Activated naive CD4-positive, alpha-beta T cell treated with anti-CD3 and anti-CD28 coated beads, Interleukin-2, amount 50 U/mL, for 24 hours (primary cell): Measurements from ENCODE around the gene SAMD1.

ENCODE experiments used
- H3K27ac Mint-ChIP-seq: one replicate; pipeline ENCODE4 v1.8.0; 2021; ENCODE audit warnings: mild to moderate bottlenecking, mixed read lengths
- H3K27me3 Mint-ChIP-seq: one replicate; pipeline ENCODE4 v1.8.0; 2021; ENCODE audit warnings: mixed read lengths
- H3K36me3 Mint-ChIP-seq: one replicate; pipeline ENCODE4 v1.8.0; 2021; ENCODE audit warnings: mixed read lengths
- H3K4me1 Mint-ChIP-seq: one replicate; pipeline ENCODE4 v1.8.0; 2021; ENCODE audit warnings: mixed read lengths
- H3K4me3 Mint-ChIP-seq: one replicate; pipeline ENCODE4 v1.8.0; 2021; ENCODE audit warnings: mild to moderate bottlenecking, mixed read lengths
- H3K9me3 Mint-ChIP-seq: one replicate; pipeline ENCODE4 v1.8.0; 2021; ENCODE audit warnings: mixed read lengths

The SAMD1 gene

DNA sequence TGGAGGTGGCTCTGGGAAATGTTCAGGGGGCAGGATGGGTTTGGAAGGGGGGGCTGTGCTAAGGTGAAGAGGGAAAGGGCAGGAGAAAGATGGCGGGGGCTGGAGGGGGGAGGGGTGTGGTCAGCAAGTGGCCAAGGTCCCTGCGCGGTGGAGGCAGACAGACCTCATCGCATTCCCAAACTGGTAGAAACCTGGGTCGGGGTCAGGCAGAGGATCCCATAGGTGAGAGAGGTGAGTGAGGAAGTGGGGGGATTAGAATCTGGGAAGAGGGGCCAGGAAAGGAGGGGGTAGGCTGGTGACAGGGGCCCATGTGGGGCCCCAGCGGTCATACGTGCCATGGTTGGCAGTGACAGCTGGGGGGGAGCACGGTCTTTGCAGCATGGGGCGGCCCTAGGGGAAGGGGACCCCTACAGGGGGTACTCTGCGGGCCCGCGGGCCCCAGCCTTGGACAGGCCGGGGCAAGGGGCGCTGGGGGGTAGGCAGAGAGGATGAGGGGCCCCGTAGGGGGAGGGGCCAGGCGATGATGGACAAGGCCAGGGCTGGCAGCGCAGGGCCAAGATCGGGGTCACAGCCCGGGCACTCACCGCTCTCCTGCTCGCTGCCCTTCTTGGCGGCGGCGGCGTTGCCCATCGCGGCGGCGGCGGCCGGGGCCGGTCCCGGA, 26.5 kb upstream of the SAMD1 start:
- Mint-ChIP-seq H3K36me3 (no peaks in the 10 kb centered on the region), H3K4me3 (peak overlapping the region; percentile 83), H3K27ac (peak overlapping the region; percentile 0), H3K27me3 (no peaks in the 10 kb centered on the region), H3K4me1 (peaks cover 49% of the 10 kb centered on the region), H3K9me3 (no peaks in the 10 kb centered on the region)

DNA sequence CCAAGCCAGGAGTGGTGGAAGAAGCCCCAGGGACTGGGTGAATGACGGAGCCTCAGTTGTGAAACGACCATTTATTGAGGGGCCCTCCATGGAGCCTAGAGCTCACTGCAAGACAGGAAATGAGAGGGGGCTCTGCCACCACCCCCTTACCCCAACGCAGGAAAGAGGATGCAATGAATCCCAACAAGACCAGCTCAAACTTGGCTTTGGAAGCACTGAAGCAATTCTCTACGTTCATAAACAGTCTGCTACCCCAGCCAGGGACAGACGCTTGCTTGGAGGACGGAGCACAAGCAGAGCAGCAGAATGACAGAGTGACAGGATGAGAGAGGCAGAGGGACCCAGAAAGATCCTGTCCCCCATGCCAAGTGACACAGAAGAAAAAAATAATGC, 26.0 kb upstream of the SAMD1 start:
- Mint-ChIP-seq H3K27me3 (no peaks in the 10 kb centered on the region), H3K27ac (peak overlapping the region; percentile 41), H3K4me1 (peaks cover 52% of the 10 kb centered on the region), H3K4me3 (peak overlapping the region; percentile 83), H3K36me3 (no peaks in the 10 kb centered on the region), H3K9me3 (no peaks in the 10 kb centered on the region)

DNA sequence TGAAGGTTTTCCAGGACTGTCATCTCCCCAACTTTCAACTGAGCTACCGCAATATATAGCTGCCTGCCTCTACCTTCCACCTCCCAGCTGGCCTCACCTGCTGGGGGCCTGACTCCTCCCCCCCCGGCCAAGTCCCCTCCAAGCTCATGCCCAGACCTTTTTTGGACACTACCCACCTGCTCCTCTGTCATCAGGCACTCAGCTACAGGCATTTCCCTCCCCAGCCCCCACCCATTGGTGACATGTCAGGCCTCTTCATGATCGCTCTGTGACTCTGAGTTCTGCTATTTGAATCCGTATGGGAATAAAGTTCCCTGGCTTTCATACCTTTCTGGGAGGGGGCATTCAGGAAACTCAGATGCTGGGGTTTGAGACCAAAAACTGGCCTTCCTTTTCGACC, 25.2 kb upstream of the SAMD1 start:
- no peaks in the 10 kb centered on the region for H3K36me3 Mint-ChIP-seq
- no peaks in the 10 kb centered on the region for H3K27me3 Mint-ChIP-seq
- no peaks in the 10 kb centered on the region for H3K9me3 Mint-ChIP-seq
- peak overlapping the region; percentile 41 for H3K27ac Mint-ChIP-seq
- peaks cover 54% of the 10 kb centered on the region for H3K4me1 Mint-ChIP-seq
- H3K4me3 Mint-ChIP-seq: peak overlapping the region; percentile 83

DNA sequence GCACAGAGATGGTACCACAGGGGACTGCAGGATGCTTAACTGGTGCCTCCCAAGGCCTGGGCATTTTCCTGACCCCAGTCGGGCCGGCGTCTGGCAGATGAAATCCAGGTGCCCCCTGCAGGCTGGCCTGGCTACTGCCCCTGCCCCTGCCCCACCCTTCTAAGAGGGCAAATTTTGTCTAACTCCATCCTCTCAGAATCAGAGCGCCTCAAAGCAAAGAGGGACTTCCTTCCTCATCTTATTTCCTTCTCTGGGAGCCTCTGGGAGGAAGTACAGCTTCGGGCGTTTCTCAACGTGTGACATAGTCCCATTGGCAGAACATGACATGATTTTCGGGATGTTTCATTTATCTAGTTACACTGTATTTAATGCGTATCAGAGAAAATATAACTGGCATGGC, 24.3 kb upstream of the SAMD1 start:
- no peaks in the 10 kb centered on the region for H3K27me3 Mint-ChIP-seq
- no peaks in the 10 kb centered on the region for H3K36me3 Mint-ChIP-seq
- no peak overlapping the region for H3K27ac Mint-ChIP-seq
- peaks cover 57% of the 10 kb centered on the region for H3K4me1 Mint-ChIP-seq
- no peak overlapping the region for H3K4me3 Mint-ChIP-seq
- H3K9me3 Mint-ChIP-seq: no peaks in the 10 kb centered on the region

DNA sequence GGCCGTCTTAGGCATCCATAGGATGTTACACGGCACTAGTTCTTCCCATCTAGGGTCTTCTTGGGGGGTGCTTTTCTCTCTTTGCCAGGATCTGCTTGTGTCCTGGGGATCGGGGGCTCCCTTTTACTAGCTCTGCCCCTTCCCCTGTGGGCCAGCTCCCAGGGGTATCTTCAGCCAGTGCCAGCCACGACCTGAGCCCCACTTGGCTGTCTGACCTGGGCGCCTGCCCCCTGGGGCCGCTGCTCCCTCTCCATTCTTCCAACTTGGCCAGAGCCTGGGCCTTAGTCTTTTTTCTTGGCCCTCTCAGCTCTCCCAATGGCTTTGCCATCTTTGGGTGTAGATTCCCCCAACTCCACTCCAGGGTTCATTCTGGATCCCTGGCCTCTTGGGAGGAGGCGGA, 23.9 kb upstream of the SAMD1 start:
- peaks cover 57% of the 10 kb centered on the region for H3K4me1 Mint-ChIP-seq
- H3K27ac Mint-ChIP-seq: no peak overlapping the region
- no peak overlapping the region for H3K4me3 Mint-ChIP-seq
- no peaks in the 10 kb centered on the region for H3K36me3 Mint-ChIP-seq
- H3K9me3 Mint-ChIP-seq: no peaks in the 10 kb centered on the region
- no peaks in the 10 kb centered on the region for H3K27me3 Mint-ChIP-seq

DNA sequence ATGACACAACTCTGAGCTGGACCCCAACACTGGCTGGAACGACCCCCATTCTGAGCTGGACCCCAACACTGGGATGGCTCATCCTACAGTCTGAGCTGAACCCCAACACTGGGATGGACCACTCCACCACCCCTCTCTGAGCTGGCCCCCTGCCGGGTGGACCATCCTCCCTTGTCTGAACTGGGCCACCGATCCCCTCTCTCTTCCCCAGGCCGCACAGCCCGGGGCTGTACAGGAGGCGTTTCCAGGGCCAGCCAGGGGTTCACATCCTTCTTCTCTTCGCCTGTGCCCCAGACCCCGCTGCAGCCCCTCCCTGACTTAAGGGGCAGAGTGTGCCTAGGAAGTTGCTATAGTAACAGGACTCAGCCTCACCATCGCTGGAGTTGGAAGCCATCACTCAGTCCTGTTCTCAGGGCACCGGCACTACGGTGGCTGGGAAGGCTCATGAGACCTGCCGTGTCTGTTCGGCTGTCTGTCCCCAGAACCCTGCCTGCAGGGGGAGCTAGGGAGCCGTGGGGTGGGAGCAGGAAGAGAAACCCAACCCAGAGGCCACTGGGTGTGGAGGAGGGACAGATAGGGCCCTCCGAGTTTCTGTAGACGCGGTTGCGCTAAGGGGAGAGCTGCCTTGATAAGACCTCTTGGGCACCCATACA, 23.3 kb upstream of the SAMD1 start:
- Mint-ChIP-seq H3K9me3 (no peaks in the 10 kb centered on the region), H3K4me1 (peaks cover 52% of the 10 kb centered on the region), H3K27ac (peak overlapping the region; percentile 72), H3K36me3 (no peaks in the 10 kb centered on the region), H3K27me3 (no peaks in the 10 kb centered on the region), H3K4me3 (peak overlapping the region; percentile 23)

DNA sequence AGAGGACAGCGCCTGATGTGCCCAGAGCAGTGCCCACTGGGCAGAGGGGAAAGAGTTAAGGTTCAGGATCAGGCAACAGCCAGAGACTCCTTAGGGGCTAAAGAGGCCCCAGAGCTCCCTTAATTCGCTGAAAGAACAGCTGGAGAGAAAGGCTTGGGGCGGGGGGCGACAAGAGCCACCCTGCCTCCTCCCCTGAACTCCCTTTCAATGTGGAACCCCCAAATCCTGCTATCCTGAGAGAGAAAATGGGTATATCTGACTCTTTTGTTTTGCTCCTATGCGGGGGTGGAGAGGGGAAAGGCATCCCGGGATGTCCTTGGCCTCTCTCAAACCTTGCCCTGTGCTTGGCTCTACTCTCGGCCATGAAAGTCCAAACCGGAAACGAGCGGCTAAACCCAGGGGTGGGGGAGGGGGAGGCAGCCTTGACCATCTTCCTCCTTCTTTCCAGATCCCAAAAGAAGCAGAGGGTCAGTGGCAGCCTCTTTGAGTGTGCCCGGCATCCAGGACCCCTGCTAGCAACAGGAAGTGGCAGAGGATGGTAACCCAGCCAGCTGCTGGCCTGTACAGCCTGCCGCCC, 22.3 kb upstream of the SAMD1 start:
- H3K4me1 Mint-ChIP-seq: peaks cover 47% of the 10 kb centered on the region

DNA sequence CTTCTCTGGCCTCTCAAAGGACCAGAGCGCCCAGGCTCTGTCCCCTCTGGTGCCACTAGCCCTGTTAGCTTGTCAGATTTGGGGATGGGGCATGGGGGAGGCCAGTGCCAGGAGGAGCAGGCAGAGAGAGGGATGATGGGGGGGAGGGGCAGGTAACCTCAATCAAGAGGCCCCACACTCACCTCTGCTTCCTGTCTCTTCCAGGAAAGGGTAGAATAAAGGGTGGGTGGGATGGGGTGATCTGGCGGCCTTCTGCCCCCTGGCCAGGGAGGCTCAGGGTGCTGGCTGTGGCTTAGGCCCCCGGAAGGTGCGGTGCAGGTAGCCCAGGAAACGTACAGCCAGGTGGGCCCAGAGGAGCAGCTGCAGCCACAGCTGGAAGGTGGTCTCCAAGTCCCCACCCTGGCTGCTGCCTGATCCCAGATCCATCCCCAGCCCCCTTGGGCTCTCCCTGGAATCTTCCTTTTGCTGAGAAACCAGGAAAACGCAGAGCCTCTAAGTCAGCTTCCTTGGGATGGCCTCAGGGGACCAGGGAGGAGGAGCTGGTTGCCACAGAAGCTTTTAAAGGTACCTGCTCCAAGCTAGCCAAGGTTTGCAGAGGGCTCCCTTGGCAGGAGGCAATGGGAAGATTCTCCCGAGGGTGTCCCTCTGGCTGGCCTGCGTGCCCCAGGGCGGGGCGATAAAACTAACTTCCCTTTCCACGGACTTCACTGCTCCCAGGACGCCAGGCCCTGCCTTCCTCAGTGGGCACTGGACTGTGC, 21.7 kb upstream of the SAMD1 start:
- no peaks in the 10 kb centered on the region for H3K27me3 Mint-ChIP-seq
- no peaks in the 10 kb centered on the region for H3K9me3 Mint-ChIP-seq
- peaks cover 47% of the 10 kb centered on the region for H3K4me1 Mint-ChIP-seq
- no peak overlapping the region for H3K27ac Mint-ChIP-seq
- no peak overlapping the region for H3K4me3 Mint-ChIP-seq
- H3K36me3 Mint-ChIP-seq: no peaks in the 10 kb centered on the region

More for the DNA sequence above, 22.3 kb upstream of the SAMD1 start:
- no peaks in the 10 kb centered on the region for H3K27me3 Mint-ChIP-seq
- H3K4me3 Mint-ChIP-seq: no peak overlapping the region
- H3K36me3 Mint-ChIP-seq: no peaks in the 10 kb centered on the region
- no peaks in the 10 kb centered on the region for H3K9me3 Mint-ChIP-seq
- H3K27ac Mint-ChIP-seq: peak overlapping the region; percentile 59

DNA sequence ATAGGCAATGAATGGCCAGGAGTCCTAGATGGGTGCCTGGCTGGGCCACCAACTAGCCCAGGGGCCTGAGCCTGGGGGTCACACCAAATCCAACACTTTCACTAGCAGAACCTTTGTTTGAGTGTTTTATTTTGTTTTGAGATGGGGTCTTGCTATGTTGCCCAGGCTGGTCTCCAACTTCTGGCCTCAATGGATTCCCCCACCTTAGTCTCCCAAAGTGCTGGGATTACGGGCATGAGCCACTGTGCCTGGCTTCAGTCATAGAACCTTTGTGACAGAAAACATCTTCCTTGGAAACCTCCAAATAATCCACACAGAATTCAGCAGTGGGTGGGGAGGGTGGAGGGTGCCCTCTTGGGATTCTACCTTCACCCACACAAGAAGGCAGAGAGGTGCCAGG, 20.9 kb upstream of the SAMD1 start:
- H3K9me3 Mint-ChIP-seq: no peaks in the 10 kb centered on the region
- H3K27me3 Mint-ChIP-seq: no peaks in the 10 kb centered on the region
- no peaks in the 10 kb centered on the region for H3K36me3 Mint-ChIP-seq
- H3K27ac Mint-ChIP-seq: no peak overlapping the region
- peaks cover 44% of the 10 kb centered on the region for H3K4me1 Mint-ChIP-seq
- no peak overlapping the region for H3K4me3 Mint-ChIP-seq

DNA sequence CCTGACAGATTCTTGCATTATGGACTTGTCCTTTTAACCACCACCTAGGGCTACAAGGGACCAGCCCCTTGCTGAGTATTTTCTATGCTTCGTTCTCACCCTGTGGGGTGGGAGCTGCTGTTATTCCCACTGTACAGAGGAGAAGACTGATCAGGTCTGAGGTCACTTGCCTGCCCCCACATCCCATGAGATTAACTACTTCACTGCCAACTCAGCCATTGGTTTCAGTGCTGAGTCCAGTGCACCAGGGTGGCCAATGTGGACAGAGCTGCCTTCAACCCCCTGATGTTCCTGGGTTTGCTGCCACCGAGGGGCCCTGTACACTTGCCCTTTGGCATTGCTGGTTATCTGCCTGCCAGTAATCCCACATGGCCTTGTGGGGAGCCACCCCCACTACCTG, 20.1 kb upstream of the SAMD1 start:
- no peak overlapping the region for H3K4me3 Mint-ChIP-seq
- H3K27ac Mint-ChIP-seq: no peak overlapping the region
- peaks cover 36% of the 10 kb centered on the region for H3K4me1 Mint-ChIP-seq
- H3K9me3 Mint-ChIP-seq: no peaks in the 10 kb centered on the region
- H3K36me3 Mint-ChIP-seq: no peaks in the 10 kb centered on the region
- H3K27me3 Mint-ChIP-seq: no peaks in the 10 kb centered on the region

DNA sequence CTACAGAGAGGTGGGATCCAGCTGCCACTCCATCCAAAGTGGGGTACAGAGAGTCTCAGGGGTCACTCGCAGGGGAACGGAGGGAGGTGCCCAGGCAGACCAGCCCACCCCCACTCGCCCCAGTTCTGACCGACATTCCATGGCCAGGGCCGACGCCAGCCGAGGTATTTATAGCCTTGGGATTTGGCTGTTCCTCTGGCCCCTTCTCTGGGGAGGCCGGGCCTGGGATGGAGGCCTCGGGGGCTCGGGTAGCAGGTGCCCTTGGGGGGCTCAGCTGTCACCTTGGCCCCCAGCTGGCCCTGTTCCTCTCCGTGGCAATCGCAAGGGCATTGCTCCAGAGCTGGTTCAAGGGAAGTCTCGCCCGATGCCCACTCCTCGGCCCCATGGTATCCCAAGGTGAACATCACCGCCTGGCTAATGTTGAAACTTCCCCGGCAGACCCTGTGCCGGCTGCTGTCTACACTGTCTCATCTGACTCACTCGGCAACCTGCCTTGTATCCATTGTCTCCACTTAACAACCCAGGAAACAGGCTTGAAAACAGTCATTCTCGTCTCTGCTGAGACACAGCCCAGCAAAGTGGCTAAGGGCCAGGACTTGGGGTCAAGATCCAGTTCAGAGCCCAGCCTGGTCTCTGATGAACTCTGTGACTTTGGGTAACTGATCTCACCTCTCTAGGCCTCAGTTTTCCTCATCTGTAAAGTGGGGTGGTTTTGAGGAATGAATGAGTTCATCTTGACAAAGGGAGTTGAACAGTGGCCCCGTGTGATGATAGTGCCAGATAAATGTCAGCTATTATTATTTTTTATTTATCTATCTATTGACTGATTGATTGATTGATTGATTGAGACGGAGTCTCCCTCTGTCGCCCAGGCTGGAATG, 17.3 kb upstream of the SAMD1 start:
- Mint-ChIP-seq H3K4me3 (no peak overlapping the region), H3K9me3 (no peaks in the 10 kb centered on the region), H3K27me3 (no peaks in the 10 kb centered on the region), H3K36me3 (no peaks in the 10 kb centered on the region), H3K27ac (peak overlapping the region; percentile 41), H3K4me1 (peaks cover 14% of the 10 kb centered on the region)

DNA sequence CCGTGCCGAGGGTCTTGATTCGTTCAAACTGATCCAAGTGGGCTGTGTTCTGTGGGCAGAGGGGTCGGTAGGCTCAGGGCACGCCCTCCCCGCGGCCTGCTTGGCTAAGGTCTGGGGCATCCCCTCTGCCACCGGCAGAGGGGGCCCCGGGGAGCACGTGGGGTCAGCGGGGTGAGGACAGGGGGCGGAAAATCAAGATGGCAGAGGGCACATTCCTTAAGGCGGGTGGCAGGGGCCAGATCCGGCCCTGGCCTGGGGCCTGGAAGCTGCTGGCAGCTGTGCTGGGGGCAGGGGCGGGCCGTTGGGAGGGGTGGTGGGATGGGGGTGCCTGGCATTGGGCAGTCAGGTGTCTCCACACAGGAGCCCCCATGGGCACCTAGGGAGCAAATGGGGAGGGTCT, 16.3 kb upstream of the SAMD1 start:
- Mint-ChIP-seq H3K9me3 (no peaks in the 10 kb centered on the region), H3K4me3 (no peak overlapping the region), H3K27me3 (no peaks in the 10 kb centered on the region), H3K36me3 (no peaks in the 10 kb centered on the region), H3K4me1 (peaks cover 8% of the 10 kb centered on the region), H3K27ac (no peak overlapping the region)

DNA sequence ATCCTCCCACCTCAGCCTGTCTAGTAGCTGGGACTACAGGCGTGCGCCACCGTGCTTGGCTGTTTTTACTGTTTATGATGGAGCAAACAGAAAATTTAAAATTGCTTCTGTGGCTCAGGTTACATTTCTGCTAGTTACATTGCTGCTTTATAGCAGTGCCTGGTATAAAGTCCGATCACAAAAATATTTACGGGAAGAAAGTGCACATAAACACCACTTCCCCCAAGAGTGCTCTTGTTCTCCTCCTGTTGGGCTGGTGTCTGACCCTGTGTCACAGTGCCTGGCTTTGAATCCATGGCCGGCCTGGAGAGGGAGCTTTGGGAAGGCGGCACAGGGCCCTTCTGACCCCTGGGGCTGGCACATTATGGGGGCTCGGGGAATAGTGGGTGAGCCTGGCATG, 15.1 kb upstream of the SAMD1 start:
- Mint-ChIP-seq H3K27ac (no peak overlapping the region), H3K9me3 (no peaks in the 10 kb centered on the region), H3K4me1 (peaks cover 3% of the 10 kb centered on the region), H3K36me3 (peaks cover 1% of the 10 kb centered on the region), H3K4me3 (no peak overlapping the region), H3K27me3 (no peaks in the 10 kb centered on the region)

DNA sequence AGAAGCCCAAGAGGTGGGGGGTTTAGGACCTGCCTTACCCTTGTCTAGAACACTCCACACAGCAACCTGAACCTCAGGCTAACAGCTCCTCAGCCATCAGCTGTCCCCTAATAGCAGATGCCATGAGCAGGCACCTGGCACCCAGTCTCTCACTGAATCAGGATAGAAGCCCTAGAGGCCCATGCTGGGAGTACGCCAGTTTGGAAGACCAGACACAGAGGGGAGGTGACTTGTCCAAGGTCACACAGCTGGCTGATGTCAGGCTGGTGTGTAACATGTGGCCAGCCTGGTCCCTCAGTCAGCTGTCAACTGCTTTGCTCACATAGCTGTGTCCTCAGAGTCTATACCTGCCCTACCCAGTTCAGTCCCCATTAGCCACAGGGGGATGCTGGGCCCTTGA, 12.8 kb upstream of the SAMD1 start:
- H3K36me3 Mint-ChIP-seq: peaks cover 2% of the 10 kb centered on the region
- H3K27ac Mint-ChIP-seq: no peak overlapping the region
- H3K27me3 Mint-ChIP-seq: no peaks in the 10 kb centered on the region
- H3K9me3 Mint-ChIP-seq: no peaks in the 10 kb centered on the region
- no peak overlapping the region for H3K4me3 Mint-ChIP-seq
- no peaks in the 10 kb centered on the region for H3K4me1 Mint-ChIP-seq

DNA sequence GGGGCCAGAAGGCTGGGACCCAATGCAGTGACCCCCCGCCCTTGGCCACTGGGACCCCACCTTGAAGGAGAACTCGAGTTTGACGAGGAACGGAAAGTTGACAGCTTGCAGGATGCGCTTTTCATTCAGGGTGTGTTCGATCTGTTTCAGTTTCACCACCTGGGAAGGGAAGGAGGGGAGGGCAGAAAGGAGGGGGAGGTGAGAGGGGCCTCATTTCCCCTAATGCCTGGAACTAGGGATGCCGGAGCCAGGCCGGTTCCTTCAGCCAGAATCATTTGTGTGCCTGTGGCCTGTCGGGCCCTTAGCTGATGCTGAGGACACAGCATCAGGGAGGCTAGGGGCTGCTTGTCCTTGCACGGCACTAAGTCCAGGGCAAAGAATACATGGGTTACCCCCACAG, 12.2 kb upstream of the SAMD1 start:
- H3K27ac Mint-ChIP-seq: no peak overlapping the region
- H3K36me3 Mint-ChIP-seq: peaks cover 2% of the 10 kb centered on the region
- no peak overlapping the region for H3K4me3 Mint-ChIP-seq
- no peaks in the 10 kb centered on the region for H3K9me3 Mint-ChIP-seq
- no peaks in the 10 kb centered on the region for H3K4me1 Mint-ChIP-seq
- no peaks in the 10 kb centered on the region for H3K27me3 Mint-ChIP-seq
